GM12892 (cell line): ENCODE results near the gene HSPBP1.

Experiments
- POLR2A ChIP-seq: IDR thresholded peaks from 2 replicates; pipeline ENCODE4 v1.6.1; 2011; ENCODE audit warnings: low read depth, low read length, control low read depth
- POLR2AphosphoS5 ChIP-seq: IDR thresholded peaks from 2 replicates; pipeline ENCODE4 v1.6.1; 2011; ENCODE audit warnings: low read depth, low read length, control low read depth

DNA sequence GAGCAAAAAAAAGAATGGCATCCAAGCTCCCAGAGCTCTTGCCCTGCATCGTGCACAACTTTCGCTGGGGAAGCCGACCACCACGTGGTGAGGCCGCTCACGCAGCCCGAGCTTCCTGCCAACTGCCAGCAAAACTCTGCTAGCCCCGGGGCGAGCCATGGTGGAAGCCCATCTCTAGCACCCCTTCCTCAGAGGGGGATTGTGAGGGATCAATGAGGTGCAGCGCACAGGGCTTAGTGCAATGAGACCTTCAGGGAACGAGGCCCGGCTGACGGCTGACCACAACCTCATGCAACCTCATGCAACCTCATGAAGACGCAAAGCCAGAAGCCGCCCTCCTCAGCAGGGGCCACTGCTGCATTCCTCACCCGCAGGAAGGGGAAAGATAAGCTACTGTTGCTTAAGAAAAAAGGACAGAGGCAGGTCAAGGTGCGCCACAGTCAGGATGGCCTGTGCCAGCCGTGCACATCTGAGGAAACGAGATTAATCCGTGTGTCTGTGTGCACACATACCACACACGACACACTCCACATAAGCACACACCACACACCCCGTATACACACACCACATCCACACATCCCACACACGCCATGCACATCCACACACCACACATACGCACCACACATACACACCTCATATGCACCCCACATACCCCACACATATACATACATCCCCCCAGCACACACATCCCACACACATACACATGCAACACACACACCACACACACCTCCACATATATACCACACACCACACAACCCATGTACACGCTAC lies 9.6 kb downstream of the HSPBP1 start:
- TF ChIP-seq POLR2A (no peak), POLR2AphosphoS5 (no peak)
